LoVo (cell line): ENCODE results near the gene LONRF3.

Experiments used
- DNase-seq: peaks from one replicate; pipeline ENCODE4 v3.0.0-alpha.2; 2016; ENCODE audit warnings: low spot score

Gene LONRF3

GRCh38 chrX:119036107-119037029, 62.0 kb downstream of the LONRF3 start:
- DNase-seq = no peak

DNA sequence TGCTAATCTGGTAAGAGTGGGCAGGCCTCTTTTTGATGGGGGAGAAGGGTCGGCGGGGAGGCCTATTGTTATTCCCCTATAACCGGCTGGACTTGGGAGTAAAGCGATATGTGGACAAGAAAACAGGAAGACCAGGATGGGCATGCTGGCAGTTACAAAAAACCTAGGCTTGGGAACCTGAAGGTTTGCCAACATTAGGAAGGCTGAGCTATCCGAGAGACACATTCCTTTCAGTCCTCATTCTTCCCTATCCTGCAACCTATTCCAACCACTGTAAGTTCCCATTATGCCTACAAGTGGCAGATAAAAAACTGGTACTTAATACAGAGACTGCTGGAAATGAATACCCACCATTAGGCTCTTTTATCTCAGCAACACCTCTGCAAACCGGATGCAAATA, 66.0 kb downstream of the LONRF3 start:
- no peak for DNase-seq

GRCh38 chrX:119041175-119041574, 66.8 kb downstream of the LONRF3 start:
- peak; percentile 61 for DNase-seq

GRCh38 chrX:119042040-119042439, 67.6 kb downstream of the LONRF3 start:
- no peak for DNase-seq

DNA sequence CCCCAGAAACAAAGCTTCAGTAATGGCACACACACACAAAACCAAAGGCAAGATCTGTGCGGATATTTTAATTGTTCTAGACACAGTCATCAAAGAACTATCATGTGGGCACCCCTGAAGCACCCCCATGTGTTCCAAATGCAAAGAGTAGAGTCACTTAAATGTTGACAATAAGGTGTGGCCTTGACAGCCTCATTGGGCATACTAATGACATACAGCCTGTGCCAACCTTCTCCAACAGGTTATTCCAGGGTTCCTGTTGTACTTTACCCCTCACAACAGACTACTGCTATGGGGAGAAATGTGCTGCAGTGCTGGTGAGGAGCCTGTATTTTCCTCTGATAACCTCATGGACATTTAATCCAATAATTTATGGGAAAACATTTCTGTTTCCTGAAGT, 68.6 kb downstream of the LONRF3 start:
- DNase-seq = no peak

GRCh38 chrX:119045884-119046283, 71.5 kb downstream of the LONRF3 start:
- DNase-seq = no peak

DNA sequence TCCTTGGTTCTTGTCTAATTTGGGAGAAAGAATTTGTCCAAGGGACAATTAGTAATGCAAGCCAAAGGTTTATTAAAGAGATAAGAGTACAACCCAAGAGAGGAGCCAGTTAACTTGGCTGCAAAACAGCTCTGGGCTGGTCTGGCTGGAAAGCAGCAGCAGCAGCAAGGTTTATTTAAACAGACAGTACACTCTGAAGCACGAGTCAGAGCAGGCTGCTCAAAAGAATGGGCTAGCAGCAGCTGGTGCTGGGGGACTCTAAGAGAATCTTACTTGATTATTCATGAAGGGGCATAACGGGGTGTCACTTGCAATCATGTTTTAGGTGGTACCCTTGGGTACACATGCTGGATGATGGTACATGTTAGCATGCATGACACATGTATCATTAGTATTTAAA, 81.3 kb downstream of the LONRF3 start:
- DNase-seq = no peak

DNA sequence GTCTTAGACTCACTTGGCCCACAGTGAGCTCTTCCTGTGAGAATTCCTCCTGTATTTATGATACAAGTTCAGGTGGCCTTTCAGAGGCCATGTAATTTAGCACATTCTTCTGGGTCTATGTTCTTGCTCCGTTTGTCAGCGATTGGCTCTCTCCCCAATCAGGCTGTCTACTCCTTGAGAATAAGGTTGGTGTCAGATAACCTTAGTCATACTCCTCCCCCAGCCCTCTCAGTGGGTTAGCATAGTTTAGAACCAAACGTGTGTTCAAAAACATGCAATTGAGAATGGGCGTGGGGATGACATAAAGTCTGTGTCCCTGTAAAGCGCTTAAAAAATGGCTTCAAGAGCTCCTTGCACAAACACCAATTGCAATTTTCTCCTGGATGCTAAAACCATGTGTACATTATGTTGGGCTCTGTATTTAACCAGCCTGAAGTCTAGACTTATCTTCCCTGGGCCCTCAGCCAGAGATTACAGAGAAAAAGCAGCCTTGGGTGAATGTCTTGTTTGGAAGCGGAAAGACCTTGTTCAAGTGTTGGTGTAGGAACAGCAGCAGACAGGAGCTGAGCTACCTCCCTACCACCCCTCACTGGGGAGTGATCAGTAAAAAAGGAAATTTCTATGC, 88.4 kb downstream of the LONRF3 start:
- DNase-seq = no peak

- DNase-seq = no peak
Observed at GRCh38 chrX:119063428-119063827, 89.0 kb downstream of the LONRF3 start.

- peak; percentile 35 for DNase-seq
Observed at GRCh38 chrX:119067023-119067739, 92.8 kb downstream of the LONRF3 start.
